Measurements from ENCODE around the gene PSD2. TPM values are rescaled to one million over a fixed set of nuclear protein-coding genes. Genes with fewer than 3 reads are reported as not detected.

Gene PSD2
- total RNA-seq, 2 experiments from 2014 or later: not detected

DNA sequence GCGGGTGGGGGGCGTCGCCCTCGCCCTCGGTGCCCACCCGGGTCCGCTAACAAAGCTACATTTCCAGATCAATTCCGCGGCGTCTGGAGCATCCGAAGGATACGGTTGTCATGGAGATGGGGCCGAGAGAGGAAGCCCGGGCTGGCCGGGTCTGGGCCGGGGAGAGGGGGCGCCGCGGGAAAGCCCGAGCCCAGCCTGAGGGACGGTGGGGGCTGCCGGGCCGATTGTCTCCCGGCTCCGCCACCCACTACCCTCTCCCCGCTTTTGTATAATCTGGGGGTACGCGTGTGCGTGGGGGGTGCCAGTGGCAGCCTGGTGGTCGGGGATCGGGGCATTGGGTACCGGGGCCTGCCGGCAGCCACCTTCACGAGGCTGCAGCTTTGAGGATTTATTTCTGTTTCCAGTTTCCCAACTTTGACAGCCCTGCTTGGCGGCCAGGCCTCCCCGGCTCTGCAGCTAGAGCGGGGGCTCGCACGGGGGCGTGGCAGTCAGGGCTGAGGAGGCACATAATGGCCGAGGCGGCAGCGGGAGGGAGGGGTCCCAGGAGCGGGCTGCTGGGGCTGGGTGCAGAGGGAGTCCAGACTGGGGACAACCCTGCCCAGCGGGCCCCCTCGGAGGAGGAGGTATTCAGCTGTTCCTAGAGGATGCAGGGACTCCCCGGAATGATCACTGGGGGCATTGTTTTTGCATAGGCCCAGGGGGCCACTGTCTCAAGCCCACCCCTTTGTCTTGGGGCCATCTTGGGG is 626 bp downstream of the PSD2 start:
- Mint-ChIP-seq H3K36me3 (no peaks in the 10 kb centered on the region), H3K4me3 (no peak overlapping the region), H3K27me3 (peaks cover 44% of the 10 kb centered on the region), H3K9me3 (no peaks in the 10 kb centered on the region), H3K27ac (no peak overlapping the region), H3K4me1 (ENCODE audit: low read depth) (no peaks in the 10 kb centered on the region)
- ChIA-PET CTCF (interaction anchor here (1.5 to 5.5 kb wide), 4 partner anchors 9 to 173 kb away, joined by 4 to 36 read pairs (median 10); no protein-coding TSS in a partner anchor), POLR2A (no interaction called here)
- DNase-seq: no peak
- intact Hi-C loops (cut with micrococcal nuclease): no loop called here

DNA sequence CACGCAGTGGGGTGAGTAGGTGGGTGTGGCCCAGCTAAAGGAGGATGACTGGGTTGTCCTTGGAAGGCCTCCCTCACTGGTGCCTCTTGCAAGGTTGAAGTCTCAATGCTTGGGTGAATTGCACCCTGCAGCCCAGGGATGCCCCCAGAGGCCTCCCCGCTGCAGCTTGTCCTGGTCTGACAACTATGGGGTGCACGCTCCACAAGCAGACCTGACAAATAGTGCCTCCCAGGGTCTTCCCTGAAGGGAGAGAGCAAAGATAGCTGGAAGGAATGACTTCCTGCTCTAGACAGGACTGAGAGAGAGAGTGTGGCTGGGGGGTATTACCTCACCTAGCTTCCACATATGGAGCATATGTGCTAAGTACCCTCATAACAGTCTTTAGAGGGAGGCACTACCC is 1.7 kb downstream of the PSD2 start:
- no peak overlapping the region for H3K27ac Mint-ChIP-seq
- intact Hi-C loops (cut with micrococcal nuclease): no loop called here
- CTCF ChIA-PET: interaction anchor here (0.6 to 5.5 kb wide), 5 partner anchors 10 to 172 kb away, joined by 3 to 36 read pairs (median 4); no protein-coding TSS in a partner anchor
- peaks cover 53% of the 10 kb centered on the region for H3K27me3 Mint-ChIP-seq
- H3K9me3 Mint-ChIP-seq: no peaks in the 10 kb centered on the region
- POLR2A ChIA-PET: no interaction called here
- H3K36me3 Mint-ChIP-seq: no peaks in the 10 kb centered on the region
- DNase-seq: no peak
- no peaks in the 10 kb centered on the region for H3K4me1 Mint-ChIP-seq (ENCODE audit: low read depth)
- no peak overlapping the region for H3K4me3 Mint-ChIP-seq

DNA sequence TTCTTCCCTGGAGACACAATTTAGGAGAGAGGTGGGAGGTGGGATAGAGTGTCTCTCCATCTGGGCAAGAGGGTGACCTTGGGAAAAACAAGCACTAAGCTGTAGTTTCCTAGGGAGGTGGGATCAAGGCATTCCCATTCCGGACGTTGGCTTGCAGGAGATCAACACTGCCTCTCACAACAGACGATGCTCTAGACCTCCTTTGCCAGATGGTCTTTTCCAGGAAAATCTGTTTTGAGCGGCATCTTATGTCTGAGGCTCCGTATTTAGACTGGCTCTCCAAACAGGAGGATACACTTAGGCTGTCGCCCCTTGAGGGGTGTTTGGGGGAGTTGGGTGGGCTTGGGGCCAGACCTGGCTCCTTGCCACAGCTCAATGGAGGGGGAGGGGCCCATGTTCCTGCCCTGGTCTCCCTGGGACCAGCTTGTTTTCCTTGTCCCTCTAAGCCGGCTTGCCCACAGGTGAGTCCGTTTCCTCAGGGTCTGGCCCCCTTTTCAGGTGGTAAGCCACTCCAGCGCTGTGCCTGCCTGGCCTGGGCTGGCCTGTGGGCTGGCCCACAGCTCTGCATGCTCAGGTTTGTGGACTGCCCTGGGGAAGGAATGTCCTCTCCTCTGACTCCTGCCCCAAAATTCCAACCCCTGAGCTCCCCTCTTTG is 2.4 kb downstream of the PSD2 start:
- POLR2A ChIA-PET: no interaction called here
- no peak for DNase-seq
- no peaks in the 10 kb centered on the region for H3K36me3 Mint-ChIP-seq
- H3K4me1 Mint-ChIP-seq (ENCODE audit: low read depth): no peaks in the 10 kb centered on the region
- H3K27me3 Mint-ChIP-seq: peaks cover 51% of the 10 kb centered on the region
- CTCF ChIA-PET: interaction anchor here (0.6 to 5.5 kb wide), 3 partner anchors 10 to 171 kb away, joined by 3 to 36 read pairs (median 17); no protein-coding TSS in a partner anchor
- no peak overlapping the region for H3K27ac Mint-ChIP-seq
- no peak overlapping the region for H3K4me3 Mint-ChIP-seq
- no peaks in the 10 kb centered on the region for H3K9me3 Mint-ChIP-seq
- intact Hi-C loops (cut with micrococcal nuclease): no loop called here

- DNase-seq: no peak
- Mint-ChIP-seq H3K9me3 (no peaks in the 10 kb centered on the region), H3K4me1 (ENCODE audit: low read depth) (no peaks in the 10 kb centered on the region), H3K27ac (no peak overlapping the region), H3K36me3 (no peaks in the 10 kb centered on the region), H3K4me3 (no peak overlapping the region), H3K27me3 (peaks cover 51% of the 10 kb centered on the region)
- POLR2A ChIA-PET: no interaction called here
- CTCF ChIA-PET: interaction anchor here (5.5 kb wide), 1 partner anchor 11 kb away, joined by 36 read pairs; no protein-coding TSS in a partner anchor
- intact Hi-C loops (cut with micrococcal nuclease): no loop called here
These were observed 3.3 kb downstream of the PSD2 start for GRCh38 chr5:139798883-139799282.

GRCh38 chr5:139799359-139799758 is 3.8 kb downstream of the PSD2 start:
- no peak overlapping the region for H3K4me3 Mint-ChIP-seq
- ChIA-PET CTCF (interaction anchor here (5.5 kb wide), 1 partner anchor 12 kb away, joined by 36 read pairs; no protein-coding TSS in a partner anchor), POLR2A (no interaction called here)
- H3K27ac Mint-ChIP-seq: no peak overlapping the region
- DNase-seq: no peak
- intact Hi-C loops (cut with micrococcal nuclease): no loop called here
- H3K4me1 Mint-ChIP-seq (ENCODE audit: low read depth): no peaks in the 10 kb centered on the region
- H3K9me3 Mint-ChIP-seq: no peaks in the 10 kb centered on the region
- H3K27me3 Mint-ChIP-seq: peaks cover 48% of the 10 kb centered on the region
- no peaks in the 10 kb centered on the region for H3K36me3 Mint-ChIP-seq

GRCh38 chr5:139803978-139804377 is 8.4 kb downstream of the PSD2 start:
- no peaks in the 10 kb centered on the region for H3K36me3 Mint-ChIP-seq
- intact Hi-C loops (cut with micrococcal nuclease): no loop called here
- H3K4me3 Mint-ChIP-seq: no peak overlapping the region
- CTCF ChIA-PET: interaction anchor here (1.0 kb wide), 1 partner anchor 17 kb away, joined by 3 read pairs; no protein-coding TSS in a partner anchor
- H3K9me3 Mint-ChIP-seq: no peaks in the 10 kb centered on the region
- peaks cover 27% of the 10 kb centered on the region for H3K27me3 Mint-ChIP-seq
- POLR2A ChIA-PET: no interaction called here
- no peaks in the 10 kb centered on the region for H3K4me1 Mint-ChIP-seq (ENCODE audit: low read depth)
- DNase-seq: no peak
- no peak overlapping the region for H3K27ac Mint-ChIP-seq

GRCh38 chr5:139804800-139805397 is 9.3 kb downstream of the PSD2 start:
- Mint-ChIP-seq H3K4me1 (ENCODE audit: low read depth) (no peaks in the 10 kb centered on the region), H3K4me3 (no peak overlapping the region), H3K27me3 (peaks cover 23% of the 10 kb centered on the region), H3K36me3 (no peaks in the 10 kb centered on the region), H3K27ac (no peak overlapping the region), H3K9me3 (no peaks in the 10 kb centered on the region)
- DNase-seq: no peak
- POLR2A ChIA-PET: no interaction called here
- CTCF ChIA-PET: interaction anchor here (1.0 to 3.1 kb wide), 2 partner anchors 18 kb away, joined by 3 to 18 read pairs; no protein-coding TSS in a partner anchor
- intact Hi-C loops (cut with micrococcal nuclease): no loop called here

GRCh38 chr5:139805545-139805944 is 9.9 kb downstream of the PSD2 start:
- Mint-ChIP-seq H3K9me3 (no peaks in the 10 kb centered on the region), H3K27ac (no peak overlapping the region), H3K36me3 (no peaks in the 10 kb centered on the region), H3K4me1 (ENCODE audit: low read depth) (no peaks in the 10 kb centered on the region), H3K27me3 (peaks cover 18% of the 10 kb centered on the region), H3K4me3 (no peak overlapping the region)
- intact Hi-C loops (cut with micrococcal nuclease): no loop called here
- CTCF ChIA-PET: interaction anchor here (2.2 to 3.1 kb wide), 2 partner anchors 19 to 163 kb away, joined by 6 to 18 read pairs; no protein-coding TSS in a partner anchor
- DNase-seq: no peak
- POLR2A ChIA-PET: no interaction called here

- no peaks in the 10 kb centered on the region for H3K9me3 Mint-ChIP-seq
- H3K4me3 Mint-ChIP-seq: no peak overlapping the region
- no peaks in the 10 kb centered on the region for H3K4me1 Mint-ChIP-seq (ENCODE audit: low read depth)
- no peak for DNase-seq
- H3K36me3 Mint-ChIP-seq: no peaks in the 10 kb centered on the region
- intact Hi-C loops (cut with micrococcal nuclease): no loop called here
- POLR2A ChIA-PET: no interaction called here
- H3K27me3 Mint-ChIP-seq: peaks cover 16% of the 10 kb centered on the region
- no peak overlapping the region for H3K27ac Mint-ChIP-seq
- CTCF ChIA-PET: interaction anchor here (0.9 to 3.1 kb wide), 3 partner anchors 20 to 163 kb away, joined by 3 to 18 read pairs (median 6); no protein-coding TSS in a partner anchor
These were observed 10.5 kb downstream of the PSD2 start for GRCh38 chr5:139806111-139806510.

DNA sequence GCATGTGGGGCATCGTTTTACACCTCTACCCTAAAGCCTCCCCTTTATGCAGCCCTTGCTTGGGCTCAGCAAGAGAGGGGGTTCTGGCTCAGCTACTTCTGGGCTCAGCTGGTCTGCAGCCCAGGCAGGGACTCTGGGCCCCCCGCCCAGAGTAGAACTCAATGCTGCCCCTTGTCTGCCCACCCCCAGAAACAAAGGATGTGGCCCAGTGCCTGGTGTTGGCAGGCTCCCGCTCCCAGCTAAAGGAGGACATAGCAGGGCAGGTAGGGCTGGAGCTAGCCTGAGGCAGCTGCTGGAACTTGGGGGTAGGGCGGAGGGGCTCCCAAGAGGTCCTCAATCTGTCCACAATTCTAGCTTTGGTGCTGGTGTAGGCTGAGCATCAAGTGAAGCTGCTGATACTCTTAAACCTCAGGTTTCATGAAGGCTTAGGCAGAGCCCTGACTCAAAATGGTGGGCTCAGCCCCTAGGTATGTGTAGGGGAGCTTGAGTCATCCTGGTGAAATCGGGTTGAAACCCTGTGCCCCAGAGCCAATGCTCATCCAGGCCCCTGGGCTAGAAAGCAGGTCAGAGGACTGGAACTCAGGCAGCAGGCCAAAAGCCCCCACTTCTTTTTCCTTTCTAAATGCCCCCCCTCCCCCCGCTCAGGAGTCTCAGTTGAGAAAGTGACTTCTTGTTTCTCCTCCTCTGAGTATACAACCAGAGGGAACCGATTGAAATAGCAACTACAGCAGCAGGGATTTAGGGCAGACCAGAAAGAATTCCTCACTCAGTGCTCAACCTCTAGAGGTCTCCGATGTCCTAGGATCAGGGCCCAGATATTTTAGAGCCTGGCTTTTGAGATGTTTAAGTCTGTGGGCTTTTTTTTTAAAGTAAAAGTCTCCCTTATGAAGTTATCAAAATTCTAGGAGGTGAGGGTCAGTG is 11.4 kb downstream of the PSD2 start:
- Mint-ChIP-seq H3K4me1 (ENCODE audit: low read depth) (no peaks in the 10 kb centered on the region), H3K9me3 (no peaks in the 10 kb centered on the region), H3K27me3 (peaks cover 9% of the 10 kb centered on the region), H3K36me3 (no peaks in the 10 kb centered on the region), H3K4me3 (no peak overlapping the region), H3K27ac (no peak overlapping the region)
- ChIA-PET POLR2A (no interaction called here), CTCF (interaction anchor here (0.9 to 3.1 kb wide), 3 partner anchors 20 to 162 kb away, joined by 3 to 18 read pairs (median 6); no protein-coding TSS in a partner anchor)
- intact Hi-C loops (cut with micrococcal nuclease): no loop called here
- no peak for DNase-seq

- ChIA-PET CTCF (interaction anchor here (2.2 to 3.1 kb wide), 2 partner anchors 21 to 161 kb away, joined by 6 to 18 read pairs; no protein-coding TSS in a partner anchor), POLR2A (no interaction called here)
- no peak for DNase-seq
- no peaks in the 10 kb centered on the region for H3K36me3 Mint-ChIP-seq
- H3K27me3 Mint-ChIP-seq: peaks cover 11% of the 10 kb centered on the region
- H3K27ac Mint-ChIP-seq: no peak overlapping the region
- no peak overlapping the region for H3K4me3 Mint-ChIP-seq
- intact Hi-C loops (cut with micrococcal nuclease): no loop called here
- H3K4me1 Mint-ChIP-seq (ENCODE audit: low read depth): no peaks in the 10 kb centered on the region
- H3K9me3 Mint-ChIP-seq: no peaks in the 10 kb centered on the region
These were observed 12.0 kb downstream of the PSD2 start for GRCh38 chr5:139807647-139808030.
